ENCODE measurements around the gene UBE2C.
"Not testable (repeated sequence)": the region's sequence is repeated elsewhere in the genome, so short reads cannot be mapped to it uniquely, and the experiment has no call there.

UBE2C gene

GRCh38 chr20:45812157-45813005 is at the start of gene UBE2C:
Gene UBE2C, plus strand, starts transcription at chr20:45812644. Its CDS starts 52 bp downstream, at chr20:45812696.
- DNase-seq, result peak; percentile 97 to 99 (median 97)

- not testable (repeated sequence) for DNase-seq
These were observed 47.7 kb upstream of the UBE2C start for GRCh38 chr20:45764618-45765282.

GRCh38 chr20:45765307-45765875 is 47.1 kb upstream of the UBE2C start:
- no peak for DNase-seq

GRCh38 chr20:45765980-45766379 is 46.5 kb upstream of the UBE2C start:
- peak; percentile 24 to 51 (median 27) for DNase-seq

- DNase-seq, result no peak
These were observed 44.0 kb upstream of the UBE2C start for GRCh38 chr20:45768479-45768878.

GRCh38 chr20:45771182-45771759 is 41.2 kb upstream of the UBE2C start:
- peak; percentile 86 to 91 (median 90) for DNase-seq

GRCh38 chr20:45772693-45773092 is 39.8 kb upstream of the UBE2C start:
- DNase-seq, result no peak

- no peak for DNase-seq
These were observed 37.5 kb upstream of the UBE2C start for GRCh38 chr20:45774945-45775344.

GRCh38 chr20:45775411-45775810 is 37.0 kb upstream of the UBE2C start:
- no peak for DNase-seq

- DNase-seq, result no peak
These were observed 35.5 kb upstream of the UBE2C start for GRCh38 chr20:45776931-45777330.

- DNase-seq, result peak; percentile 21 to 68 (median 33)
These were observed 33.2 kb upstream of the UBE2C start for GRCh38 chr20:45779011-45779915.

- DNase-seq, result no peak
These were observed 32.3 kb upstream of the UBE2C start for GRCh38 chr20:45780159-45780558.

- DNase-seq, result peak in 1 of 3 donors; percentile 28
These were observed 31.0 kb upstream of the UBE2C start for GRCh38 chr20:45781391-45781931.

GRCh38 chr20:45782890-45783289 is 29.6 kb upstream of the UBE2C start:
- DNase-seq, result peak in 1 of 3 donors; percentile 12

- DNase-seq, result peak in 1 of 3 donors; percentile 6
These were observed 28.7 kb upstream of the UBE2C start for GRCh38 chr20:45783656-45784294.

GRCh38 chr20:45788351-45788750 is 24.1 kb upstream of the UBE2C start:
- peak in 2 of 3 donors; percentile 29 to 35 for DNase-seq

GRCh38 chr20:45792317-45793118 is 19.9 kb upstream of the UBE2C start:
- peak; percentile 79 to 82 (median 81) for DNase-seq

GRCh38 chr20:45796337-45797065 is 15.9 kb upstream of the UBE2C start:
- DNase-seq, result no peak

- not testable (repeated sequence) for DNase-seq
These were observed 14.9 kb upstream of the UBE2C start for GRCh38 chr20:45797510-45797909.

- DNase-seq, result not testable (repeated sequence)
These were observed 14.5 kb upstream of the UBE2C start for GRCh38 chr20:45797955-45798354.
